A549 treated with RU486 at 1 μM for 4 hours (cell line): ENCODE results near the gene FNIP2. TPM values are rescaled to one million over a fixed set of nuclear protein-coding genes. Genes with fewer than 3 reads are reported as not detected.

Experiments used
- total RNA-seq: library from RNA; stranded (reverse); fragments of 200-300 nt; extraction: Qiagen RNA extraction; gene quantifications from 5 replicates; pipeline ENCODE4 v1.2.3, GENCODE V29; 2022; ENCODE audit warnings: low read depth

FNIP2 gene
- 2.6 to 4.8 TPM (median 4.6 TPM) in 5 replicates for total RNA-seq

DNA sequence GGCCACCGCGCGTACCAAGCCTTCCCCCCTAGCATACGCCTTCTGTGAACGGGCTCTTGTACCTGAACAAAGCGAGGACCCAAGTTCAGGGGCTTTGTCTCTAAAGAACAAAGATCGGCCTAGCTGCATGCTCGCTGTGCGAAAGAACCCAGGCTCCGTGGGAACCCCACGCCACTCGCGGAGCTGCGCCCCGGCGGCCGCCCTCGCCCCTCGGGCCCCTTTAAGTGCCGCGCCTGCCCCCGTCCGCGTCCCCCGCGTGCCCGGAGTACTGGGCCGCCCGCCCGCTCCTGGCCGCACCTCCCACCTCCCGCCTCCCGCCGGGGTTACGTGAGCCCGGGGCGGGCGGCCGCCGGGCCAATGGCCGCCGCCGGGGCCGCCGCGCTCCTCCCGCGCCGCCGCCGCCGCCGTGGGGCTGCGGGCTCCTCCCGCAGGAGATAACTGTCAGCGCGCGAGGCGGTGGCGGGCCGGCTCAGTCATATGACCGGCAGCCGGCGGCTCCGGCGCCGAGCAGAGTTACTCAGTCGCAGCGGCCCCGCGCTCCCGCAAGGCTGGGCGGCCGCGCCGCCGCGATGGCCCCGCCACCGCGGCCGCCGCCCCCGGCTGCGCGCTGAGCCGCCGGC is at the start of gene FNIP2:
Gene FNIP2 (plus strand): TSS at position 472 of the 620 bp plus-strand sequence. CDS start 187 bp downstream, outside the sequence.

DNA sequence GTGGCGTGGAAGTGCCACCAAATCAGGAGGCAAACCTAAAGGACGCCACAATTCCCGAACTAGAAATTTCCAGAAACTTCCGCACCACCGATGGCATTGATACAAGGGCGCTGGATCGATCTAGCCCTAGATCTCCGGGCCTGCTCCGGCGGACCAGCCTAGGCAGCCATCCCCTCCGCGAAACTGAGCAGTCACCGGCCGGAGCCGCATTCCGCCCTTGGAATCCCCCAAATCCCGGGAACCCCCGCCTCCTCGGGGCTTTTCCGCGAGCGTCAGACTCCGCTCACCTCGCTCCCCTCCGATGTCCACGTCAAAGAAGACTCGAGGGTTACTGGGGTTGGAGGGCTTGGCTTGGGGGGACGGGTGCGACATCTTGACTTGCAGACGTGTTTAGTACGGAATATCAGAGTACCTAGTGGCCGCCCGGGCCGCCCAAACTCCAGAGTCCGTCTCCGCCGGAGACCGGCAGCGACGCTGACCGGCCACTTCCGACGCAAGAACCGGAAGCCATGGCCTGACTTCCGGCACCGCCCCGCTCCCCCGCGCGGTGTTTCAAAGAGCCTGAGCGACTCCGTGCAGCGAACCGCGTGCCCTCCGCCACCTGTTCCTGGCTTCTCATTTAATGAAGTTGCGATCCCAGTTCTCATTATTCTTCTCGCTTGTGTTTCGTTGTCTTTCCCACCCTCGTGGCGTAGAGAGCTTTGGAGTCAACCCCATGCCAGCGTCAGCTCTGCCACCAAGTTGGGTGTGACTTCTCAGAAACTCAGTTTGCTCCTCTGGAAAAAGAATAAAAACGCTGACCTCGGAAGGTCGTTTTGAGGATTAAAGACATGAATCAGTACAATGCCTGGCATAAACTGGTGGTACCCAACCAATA is 45.7 kb upstream of the FNIP2 start, which contains the start of gene PPID:
Gene PPID (minus strand): TSS at position 480 of the 877 bp plus-strand sequence. CDS start 108 bp downstream, at position 372.

Other genes with a start within 250 kb of the FNIP2 start
- gene RXFP1, start 247.1 kb upstream of the FNIP2 start, total RNA-seq, result not detected in 5 replicates
- 4.8 to 10.3 TPM (median 9.3 TPM) in 5 replicates for gene C4orf46, start 97.1 kb upstream of the FNIP2 start, total RNA-seq
- 4.0 to 6.8 TPM (median 5.1 TPM) in 5 replicates for gene ETFDH, start 96.7 kb upstream of the FNIP2 start, total RNA-seq
- gene PPID, start 45.6 kb upstream of the FNIP2 start, total RNA-seq, result 32.4 to 37.6 TPM (median 36.9 TPM) in 5 replicates